ENCODE measurements around the gene ZMYND19.

Gene ZMYND19

GRCh38 chr9:137620581-137620980, 30.3 kb upstream of the ZMYND19 start:
- CTCF ChIA-PET = interaction anchor here (0.6 to 1.2 kb wide), 2 partner anchors 41 to 52 kb away, joined by 3 read pairs; no protein-coding TSS in a partner anchor
- no peaks in the 10 kb centered on the region for H3K27me3 Mint-ChIP-seq
- H3K9me3 Mint-ChIP-seq = no peaks in the 10 kb centered on the region
- H3K36me3 Mint-ChIP-seq = peaks cover 29% of the 10 kb centered on the region
- H3K4me3 Mint-ChIP-seq = peak overlapping the region; percentile 14
- peaks cover 56% of the 10 kb centered on the region for H3K4me1 Mint-ChIP-seq
- DNase-seq = no peak
- H3K27ac Mint-ChIP-seq = peak overlapping the region; percentile 3

GRCh38 chr9:137620048-137620405, 29.7 kb upstream of the ZMYND19 start:
- peak overlapping the region; percentile 80 for H3K4me3 Mint-ChIP-seq
- no peaks in the 10 kb centered on the region for H3K27me3 Mint-ChIP-seq
- peaks cover 51% of the 10 kb centered on the region for H3K4me1 Mint-ChIP-seq
- DNase-seq = no peak
- CTCF ChIA-PET = interaction anchor here (1.2 kb wide), 1 partner anchor 53 kb away, joined by 3 read pairs; no protein-coding TSS in a partner anchor
- peaks cover 23% of the 10 kb centered on the region for H3K36me3 Mint-ChIP-seq
- H3K9me3 Mint-ChIP-seq = no peaks in the 10 kb centered on the region
- H3K27ac Mint-ChIP-seq = peak overlapping the region; percentile 92

GRCh38 chr9:137619240-137620047, 29.1 kb upstream of the ZMYND19 start:
- H3K4me3 Mint-ChIP-seq = peak overlapping the region; percentile 80
- CTCF ChIA-PET = interaction anchor here (1.2 kb wide), 1 partner anchor 54 kb away, joined by 3 read pairs; no protein-coding TSS in a partner anchor
- peaks cover 23% of the 10 kb centered on the region for H3K36me3 Mint-ChIP-seq
- DNase-seq = peak; percentile 56
- no peaks in the 10 kb centered on the region for H3K9me3 Mint-ChIP-seq
- H3K27me3 Mint-ChIP-seq = no peaks in the 10 kb centered on the region
- peak overlapping the region; percentile 92 for H3K27ac Mint-ChIP-seq
- H3K4me1 Mint-ChIP-seq = peaks cover 48% of the 10 kb centered on the region

- Mint-ChIP-seq H3K27ac (peak within 1 kb of the TSS; percentile 92), H3K4me1 (peaks cover 42% of the 10 kb centered on the region), H3K36me3 (peaks cover 19% of the 10 kb centered on the region), H3K4me3 (peak within 1 kb of the TSS; percentile 84), H3K27me3 (no peaks in the 10 kb centered on the region), H3K9me3 (no peaks in the 10 kb centered on the region)
- peak; percentile 87 for DNase-seq
- CTCF ChIA-PET = no interaction called here
Observed at GRCh38 chr9:137618105-137619067, 28.1 kb upstream of the ZMYND19 start, which contains the start of gene EHMT1. EHMT1 (plus strand) TSS chr9:137619005; CDS start chr9:137619029, 24 bp downstream.

GRCh38 chr9:137615387-137615871, 25.1 kb upstream of the ZMYND19 start:
- no peak for DNase-seq
- CTCF ChIA-PET = no interaction called here
- H3K36me3 Mint-ChIP-seq = peaks cover 9% of the 10 kb centered on the region
- no peaks in the 10 kb centered on the region for H3K27me3 Mint-ChIP-seq
- H3K4me1 Mint-ChIP-seq = peaks cover 41% of the 10 kb centered on the region
- no peaks in the 10 kb centered on the region for H3K9me3 Mint-ChIP-seq
- no peak overlapping the region for H3K4me3 Mint-ChIP-seq
- no peak overlapping the region for H3K27ac Mint-ChIP-seq

GRCh38 chr9:137614631-137615386, 24.5 kb upstream of the ZMYND19 start:
- Mint-ChIP-seq H3K9me3 (no peaks in the 10 kb centered on the region), H3K36me3 (peaks cover 7% of the 10 kb centered on the region), H3K4me3 (no peak overlapping the region), H3K4me1 (peaks cover 36% of the 10 kb centered on the region), H3K27me3 (no peaks in the 10 kb centered on the region), H3K27ac (no peak overlapping the region)
- no peak for DNase-seq
- CTCF ChIA-PET = no interaction called here

GRCh38 chr9:137613738-137614523, 23.6 kb upstream of the ZMYND19 start:
- no peak for DNase-seq
- no peak overlapping the region for H3K4me3 Mint-ChIP-seq
- CTCF ChIA-PET = no interaction called here
- peaks cover 3% of the 10 kb centered on the region for H3K36me3 Mint-ChIP-seq
- peaks cover 34% of the 10 kb centered on the region for H3K4me1 Mint-ChIP-seq
- no peak overlapping the region for H3K27ac Mint-ChIP-seq
- no peaks in the 10 kb centered on the region for H3K9me3 Mint-ChIP-seq
- no peaks in the 10 kb centered on the region for H3K27me3 Mint-ChIP-seq

- Mint-ChIP-seq H3K4me1 (peaks cover 37% of the 10 kb centered on the region), H3K4me3 (no peak overlapping the region)
Observed at GRCh38 chr9:137613259-137613658, 22.9 kb upstream of the ZMYND19 start.

GRCh38 chr9:137612741-137613142, 22.4 kb upstream of the ZMYND19 start:
- no peak for DNase-seq
- Mint-ChIP-seq H3K9me3 (no peaks in the 10 kb centered on the region), H3K4me1 (peaks cover 32% of the 10 kb centered on the region), H3K36me3 (peaks cover 2% of the 10 kb centered on the region), H3K27ac (peak overlapping the region; percentile 11), H3K27me3 (no peaks in the 10 kb centered on the region), H3K4me3 (no peak overlapping the region)
- CTCF ChIA-PET = no interaction called here

More at GRCh38 chr9:137613259-137613658, 22.9 kb upstream of the ZMYND19 start:
- CTCF ChIA-PET = no interaction called here
- Mint-ChIP-seq H3K9me3 (no peaks in the 10 kb centered on the region), H3K27ac (no peak overlapping the region), H3K36me3 (peaks cover 5% of the 10 kb centered on the region), H3K27me3 (no peaks in the 10 kb centered on the region)
- DNase-seq = no peak

- Mint-ChIP-seq H3K4me1 (peaks cover 33% of the 10 kb centered on the region), H3K36me3 (peaks cover 4% of the 10 kb centered on the region), H3K27ac (peak overlapping the region; percentile 77), H3K27me3 (no peaks in the 10 kb centered on the region), H3K4me3 (no peak overlapping the region), H3K9me3 (no peaks in the 10 kb centered on the region)
- peak; percentile 43 for DNase-seq
- CTCF ChIA-PET = no interaction called here
Observed at GRCh38 chr9:137611623-137612609, 21.6 kb upstream of the ZMYND19 start.

- CTCF ChIA-PET = no interaction called here
- no peak for DNase-seq
- Mint-ChIP-seq H3K36me3 (peaks cover 4% of the 10 kb centered on the region), H3K9me3 (no peaks in the 10 kb centered on the region), H3K27ac (no peak overlapping the region), H3K27me3 (no peaks in the 10 kb centered on the region), H3K4me1 (peaks cover 34% of the 10 kb centered on the region), H3K4me3 (no peak overlapping the region)
Observed at GRCh38 chr9:137610944-137611343, 20.6 kb upstream of the ZMYND19 start.

- Mint-ChIP-seq H3K4me3 (peak overlapping the region; percentile 82), H3K4me1 (peaks cover 46% of the 10 kb centered on the region), H3K36me3 (peaks cover 4% of the 10 kb centered on the region), H3K9me3 (no peaks in the 10 kb centered on the region), H3K27me3 (peaks cover 21% of the 10 kb centered on the region), H3K27ac (no peak overlapping the region)
- CTCF ChIA-PET = no interaction called here
- no peak for DNase-seq
Observed at GRCh38 chr9:137607141-137607857, 17.0 kb upstream of the ZMYND19 start.

Data from activated naive CD4-positive, alpha-beta T cell treated with anti-CD3 and anti-CD28 coated beads, Interleukin-2, amount 10 ng/mL, durations not matched to agents 7 days and 5 days (primary cell).